Neural progenitor cell (in vitro differentiated cells): ENCODE results near the gene SPTLC1. TPM values are rescaled to one million over a fixed set of nuclear protein-coding genes. Genes with fewer than 3 reads are reported as not detected.

Experiments used
- DNase-seq: peaks from one replicate; pipeline ENCODE4 v3.0.0-alpha.2; 2016; ENCODE audit warnings: low spot score
- H2AFZ ChIP-seq: fragments of 200-600 bp; sonication (generic); replicated peaks from 2 replicates; pipeline ENCODE4 v1.6.1; 2016; ENCODE audit warnings: antibody characterized with exemption
- H3F3A ChIP-seq: fragments of 200-600 bp; sonication (generic); 2 replicates; pipeline ENCODE4 v1.6.1; 2016; ENCODE audit warnings: antibody characterized with exemption, low read depth
- H3K27ac ChIP-seq: fragments of 200-600 bp; sonication (generic); 2 replicates; pipeline ENCODE4 v1.5.1; 2016; ENCODE audit warnings: mild to moderate bottlenecking
- H3K27me3 ChIP-seq: fragments of 200-600 bp; sonication (generic); 2 replicates; pipeline ENCODE4 v1.6.1; 2016; ENCODE audit warnings: mild to moderate bottlenecking, moderate library complexity
- H3K36me3 ChIP-seq: fragments of 200-600 bp; sonication (generic); 2 replicates; pipeline ENCODE4 v1.5.1; 2016
- H3K4me1 ChIP-seq: fragments of 200-600 bp; sonication (generic); 2 replicates; pipeline ENCODE4 v1.6.1; 2016; ENCODE audit warnings: mixed run types
- H3K4me2 ChIP-seq: fragments of 200-600 bp; sonication (generic); 2 replicates; pipeline ENCODE4 v1.6.1; 2016
- H3K4me3 ChIP-seq: fragments of 200-600 bp; sonication (generic); 2 replicates; pipeline ENCODE4 v1.5.1; 2016
- H3K79me2 ChIP-seq: fragments of 200-600 bp; sonication (generic); 2 replicates; pipeline ENCODE4 v1.6.1; 2016; ENCODE audit warnings: low read depth
- H3K9ac ChIP-seq: fragments of 200-600 bp; sonication (generic); 2 replicates; pipeline ENCODE4 v1.6.1; 2016
- H3K9me3 ChIP-seq: fragments of 200-600 bp; sonication (generic); 2 replicates; pipeline ENCODE4 v1.5.1; 2016; ENCODE audit warnings: low read depth
- H4K20me1 ChIP-seq: fragments of 200-600 bp; sonication (generic); 2 replicates; pipeline ENCODE4 v1.6.1; 2016; ENCODE audit warnings: low read depth
- H3K27ac Mint-ChIP-seq: 3 replicates; pipeline ENCODE4 v1.8.0; 2021; ENCODE audit warnings: mixed read lengths
- H3K27me3 Mint-ChIP-seq: 2 replicates; pipeline ENCODE4 v1.8.0; 2022; ENCODE audit warnings: low read depth, mild to moderate bottlenecking, inconsistent platforms, moderate library complexity, mixed read lengths; ENCODE audit not compliant: insufficient read depth
- H3K36me3 Mint-ChIP-seq: 3 replicates; pipeline ENCODE4 v1.8.0; 2021; ENCODE audit warnings: mixed read lengths
- H3K4me1 Mint-ChIP-seq: 3 replicates; pipeline ENCODE4 v1.8.0; 2021; ENCODE audit warnings: mixed read lengths
- H3K4me3 Mint-ChIP-seq: 3 replicates; pipeline ENCODE4 v1.8.0; 2021; ENCODE audit warnings: mild to moderate bottlenecking, moderate library complexity, mixed read lengths
- H3K9me3 Mint-ChIP-seq: 3 replicates; pipeline ENCODE4 v1.8.0; 2020; ENCODE audit warnings: mixed read lengths
- EZH2 ChIP-seq: fragments of 200-600 bp; sonication (generic); IDR thresholded peaks from 2 replicates; pipeline ENCODE4 v1.6.1; 2017; ENCODE audit warnings: antibody characterized with exemption, mild to moderate bottlenecking, moderate library complexity
- EZH2phosphoT487 ChIP-seq: fragments of 200-600 bp; sonication (generic); IDR thresholded peaks from 2 replicates; pipeline ENCODE4 v1.6.1; 2017; ENCODE audit warnings: antibody characterized with exemption
- total RNA-seq: library from RNA; depleted of rRNA; stranded (reverse); fragments of >200 nt; gene quantifications from 2 replicates; pipeline ENCODE4 v1.2.3, GENCODE V29; 2015; ENCODE audit warnings: low replicate concordance
- TF ChIP-seq, protein P1 (sequence below): fragments of 200-600 bp; sonication (generic); IDR thresholded peaks from 2 replicates; pipeline ENCODE4 v1.5.1; 2017; ENCODE audit warnings: antibody characterized with exemption, mild to moderate bottlenecking

The SPTLC1 gene
- total RNA-seq, 1 donor from 2014 or later = 119 TPM

DNA sequence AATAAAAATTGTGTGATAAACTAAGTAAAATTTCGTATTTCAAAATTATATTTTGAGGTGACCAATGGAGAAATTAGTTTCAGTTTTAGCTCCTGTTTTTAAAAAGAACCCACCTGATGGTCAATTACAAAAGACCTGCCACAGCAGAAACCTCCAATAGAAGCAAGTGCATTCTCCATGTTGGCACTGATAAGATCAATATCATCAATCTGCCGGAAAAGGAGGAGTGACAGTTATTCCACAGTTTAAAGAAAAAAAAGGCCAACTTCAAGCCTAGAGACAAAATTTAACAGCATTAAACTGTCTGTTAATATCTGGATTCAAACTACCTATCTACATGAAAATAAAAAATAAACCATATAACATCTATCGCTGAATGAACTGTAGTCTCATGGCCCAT is 67.7 kb downstream of the SPTLC1 start:
- Mint-ChIP-seq H3K27me3 (no peaks in the 10 kb centered on the region), H3K9me3 (peaks cover 15% of the 10 kb centered on the region), H3K4me1 (peaks cover 10% of the 10 kb centered on the region), H3K4me3 (no peak overlapping the region), H3K36me3 (peaks cover 65% of the 10 kb centered on the region), H3K27ac (no peak overlapping the region)
- no peaks in the 10 kb centered on the region for H4K20me1 ChIP-seq
- no peak overlapping the region for H3K27ac ChIP-seq
- H3K36me3 ChIP-seq = peaks cover 22% of the 10 kb centered on the region
- DNase-seq = no peak
- H3K4me3 ChIP-seq = no peak overlapping the region
- peaks cover under 1% of the 10 kb centered on the region for H3K9me3 ChIP-seq
- H3K4me2 ChIP-seq = no peak overlapping the region
- peaks cover 18% of the 10 kb centered on the region for H3F3A ChIP-seq
- H3K9ac ChIP-seq = no peak overlapping the region
- TF ChIP-seq EZH2phosphoT487 (no peak), EZH2 (no peak)
- peaks cover 13% of the 10 kb centered on the region for H3K79me2 ChIP-seq
- no peaks in the 10 kb centered on the region for H3K27me3 ChIP-seq
- no peak overlapping the region for H2AFZ ChIP-seq
- H3K4me1 ChIP-seq = peaks cover 23% of the 10 kb centered on the region

- Histone ChIP-seq H3K4me2 (no peak overlapping the region), H3K4me1 (peaks cover 23% of the 10 kb centered on the region), H4K20me1 (no peaks in the 10 kb centered on the region), H3K79me2 (peaks cover 7% of the 10 kb centered on the region), H3K27me3 (no peaks in the 10 kb centered on the region), H2AFZ (no peak overlapping the region), H3K27ac (no peak overlapping the region), H3K36me3 (peaks cover 24% of the 10 kb centered on the region), H3K4me3 (no peak overlapping the region), H3K9me3 (peaks cover 9% of the 10 kb centered on the region), H3F3A (peaks cover 18% of the 10 kb centered on the region), H3K9ac (no peak overlapping the region)
- Mint-ChIP-seq H3K27ac (no peak overlapping the region), H3K36me3 (peaks cover 66% of the 10 kb centered on the region), H3K9me3 (peaks cover 19% of the 10 kb centered on the region), H3K4me1 (peaks cover 10% of the 10 kb centered on the region), H3K27me3 (no peaks in the 10 kb centered on the region), H3K4me3 (no peak overlapping the region)
- DNase-seq = no peak
- TF ChIP-seq, protein P1, sequence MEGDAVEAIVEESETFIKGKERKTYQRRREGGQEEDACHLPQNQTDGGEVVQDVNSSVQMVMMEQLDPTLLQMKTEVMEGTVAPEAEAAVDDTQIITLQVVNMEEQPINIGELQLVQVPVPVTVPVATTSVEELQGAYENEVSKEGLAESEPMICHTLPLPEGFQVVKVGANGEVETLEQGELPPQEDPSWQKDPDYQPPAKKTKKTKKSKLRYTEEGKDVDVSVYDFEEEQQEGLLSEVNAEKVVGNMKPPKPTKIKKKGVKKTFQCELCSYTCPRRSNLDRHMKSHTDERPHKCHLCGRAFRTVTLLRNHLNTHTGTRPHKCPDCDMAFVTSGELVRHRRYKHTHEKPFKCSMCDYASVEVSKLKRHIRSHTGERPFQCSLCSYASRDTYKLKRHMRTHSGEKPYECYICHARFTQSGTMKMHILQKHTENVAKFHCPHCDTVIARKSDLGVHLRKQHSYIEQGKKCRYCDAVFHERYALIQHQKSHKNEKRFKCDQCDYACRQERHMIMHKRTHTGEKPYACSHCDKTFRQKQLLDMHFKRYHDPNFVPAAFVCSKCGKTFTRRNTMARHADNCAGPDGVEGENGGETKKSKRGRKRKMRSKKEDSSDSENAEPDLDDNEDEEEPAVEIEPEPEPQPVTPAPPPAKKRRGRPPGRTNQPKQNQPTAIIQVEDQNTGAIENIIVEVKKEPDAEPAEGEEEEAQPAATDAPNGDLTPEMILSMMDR = no peak
- TF ChIP-seq EZH2 (no peak), EZH2phosphoT487 (no peak)
Observed at GRCh38 chr9:92046676-92047075, 68.5 kb downstream of the SPTLC1 start.

- H3F3A ChIP-seq = peaks cover 13% of the 10 kb centered on the region
- H3K27ac ChIP-seq = no peak overlapping the region
Observed at GRCh38 chr9:92044936-92045335, 70.3 kb downstream of the SPTLC1 start.

GRCh38 chr9:92043002-92043401 is 72.2 kb downstream of the SPTLC1 start:
- Histone ChIP-seq H3K4me2 (no peak overlapping the region), H3K79me2 (peaks cover 1% of the 10 kb centered on the region), H4K20me1 (no peaks in the 10 kb centered on the region), H2AFZ (no peak overlapping the region), H3K4me3 (no peak overlapping the region), H3K9me3 (peaks cover 13% of the 10 kb centered on the region), H3K4me1 (no peaks in the 10 kb centered on the region), H3K27me3 (no peaks in the 10 kb centered on the region), H3K9ac (no peak overlapping the region), H3K36me3 (peaks cover 22% of the 10 kb centered on the region), H3F3A (no peaks in the 10 kb centered on the region), H3K27ac (no peak overlapping the region)
- no peak for TF ChIP-seq EZH2
- TF ChIP-seq, protein P1 = no peak
- no peak for TF ChIP-seq EZH2phosphoT487
- no peak for DNase-seq
- no peaks in the 10 kb centered on the region for H3K27me3 Mint-ChIP-seq
- H3K36me3 Mint-ChIP-seq = peaks cover 60% of the 10 kb centered on the region
- H3K4me3 Mint-ChIP-seq = no peak overlapping the region
- peaks cover 17% of the 10 kb centered on the region for H3K9me3 Mint-ChIP-seq
- peaks cover 3% of the 10 kb centered on the region for H3K4me1 Mint-ChIP-seq
- no peak overlapping the region for H3K27ac Mint-ChIP-seq

More at GRCh38 chr9:92044936-92045335, 70.3 kb downstream of the SPTLC1 start:
- Mint-ChIP-seq H3K9me3 (peaks cover 17% of the 10 kb centered on the region), H3K27ac (no peak overlapping the region), H3K4me1 (peaks cover 10% of the 10 kb centered on the region), H3K27me3 (no peaks in the 10 kb centered on the region), H3K4me3 (no peak overlapping the region), H3K36me3 (peaks cover 58% of the 10 kb centered on the region)
- no peak for DNase-seq
- peaks cover 18% of the 10 kb centered on the region for H3K4me1 ChIP-seq
- TF ChIP-seq, protein P1 = no peak
- TF ChIP-seq EZH2phosphoT487 = no peak
- TF ChIP-seq EZH2 = no peak
- H3K9me3 ChIP-seq = peaks cover 13% of the 10 kb centered on the region
- no peak overlapping the region for H3K4me3 ChIP-seq
- H3K27me3 ChIP-seq = no peaks in the 10 kb centered on the region
- peaks cover 7% of the 10 kb centered on the region for H3K79me2 ChIP-seq
- H3K36me3 ChIP-seq = peaks cover 22% of the 10 kb centered on the region
- no peaks in the 10 kb centered on the region for H4K20me1 ChIP-seq
- no peak overlapping the region for H3K9ac ChIP-seq
- no peak overlapping the region for H3K4me2 ChIP-seq
- H2AFZ ChIP-seq = no peak overlapping the region
